IPS DF 4.7 (cell line): ENCODE data around the gene ESR2.
"Not testable (repeated sequence)": the region's sequence is repeated elsewhere in the genome, so short reads cannot be mapped to it uniquely, and the experiment has no call there.

Experiments used
- DNase-seq: peaks from one replicate; pipeline ENCODE4 v3.0.0-alpha.2; 2013; ENCODE audit warnings: low spot score; ENCODE audit errors: extremely low read depth

ESR2 gene

DNA sequence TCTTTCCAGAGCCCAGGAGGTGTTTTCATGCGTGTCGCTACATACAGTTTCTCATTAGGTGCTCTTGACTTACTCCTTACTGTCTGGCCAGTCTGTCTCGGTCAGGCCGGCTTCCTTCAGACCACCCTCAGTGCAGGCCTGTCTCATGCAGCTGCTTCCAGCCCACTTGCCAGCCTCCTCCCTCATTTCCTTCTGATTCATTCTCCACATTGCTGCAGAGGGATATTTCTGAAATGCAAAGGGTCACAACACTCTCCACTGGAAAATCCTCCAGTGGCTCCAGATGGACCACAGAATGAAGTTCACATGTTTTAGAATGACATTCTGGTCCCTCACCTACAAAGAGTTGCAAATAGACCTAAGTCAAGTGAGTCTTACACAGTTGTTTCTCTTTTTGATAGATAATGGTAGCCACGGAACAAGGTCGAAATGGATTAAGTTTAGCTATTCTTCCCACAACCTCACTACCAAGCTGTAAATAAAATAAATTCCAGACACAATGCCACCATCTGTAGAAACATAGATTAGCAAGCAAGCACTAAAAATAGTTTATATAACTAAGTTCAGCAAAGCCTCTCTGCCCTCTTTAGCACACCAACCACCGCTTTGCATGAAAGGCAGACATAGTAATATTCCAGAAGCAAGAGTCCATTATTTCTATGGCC lies 146.9 kb downstream of the ESR2 start:
- DNase-seq, result no peak

DNA sequence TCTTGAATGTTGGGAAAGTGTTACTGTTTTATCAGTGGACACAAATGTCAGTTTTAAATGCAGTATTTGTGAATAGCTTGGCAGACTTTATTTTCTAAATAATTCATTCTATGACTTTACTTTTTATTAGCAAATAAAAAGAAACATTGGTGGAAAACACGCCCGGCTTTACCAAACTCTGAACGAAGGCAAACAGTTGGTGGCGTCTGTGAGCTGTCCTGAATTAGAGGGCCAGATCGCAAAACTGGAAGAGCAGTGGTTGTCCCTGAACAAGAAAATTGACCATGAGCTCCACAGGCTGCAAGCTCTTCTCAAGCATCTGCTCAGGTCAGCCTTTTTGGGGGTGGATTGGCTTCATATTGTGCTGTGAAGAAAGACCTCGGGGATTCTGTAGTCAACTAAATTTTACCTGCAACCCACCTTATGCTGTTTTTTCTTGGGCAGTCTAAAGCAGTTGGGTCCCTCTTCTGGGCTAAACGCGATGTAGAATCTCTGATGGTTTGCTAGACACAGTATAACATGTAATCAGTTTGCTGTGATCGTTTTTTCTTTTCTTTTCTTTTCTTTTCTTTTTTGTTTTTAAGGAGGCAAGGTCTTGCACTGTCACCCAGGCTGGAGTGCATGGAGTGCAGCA lies 156.4 kb downstream of the ESR2 start:
- DNase-seq, result no peak

- no peak for DNase-seq
Measured at GRCh38 chr14:64126548-64126947, 167.6 kb downstream of the ESR2 start.

DNA sequence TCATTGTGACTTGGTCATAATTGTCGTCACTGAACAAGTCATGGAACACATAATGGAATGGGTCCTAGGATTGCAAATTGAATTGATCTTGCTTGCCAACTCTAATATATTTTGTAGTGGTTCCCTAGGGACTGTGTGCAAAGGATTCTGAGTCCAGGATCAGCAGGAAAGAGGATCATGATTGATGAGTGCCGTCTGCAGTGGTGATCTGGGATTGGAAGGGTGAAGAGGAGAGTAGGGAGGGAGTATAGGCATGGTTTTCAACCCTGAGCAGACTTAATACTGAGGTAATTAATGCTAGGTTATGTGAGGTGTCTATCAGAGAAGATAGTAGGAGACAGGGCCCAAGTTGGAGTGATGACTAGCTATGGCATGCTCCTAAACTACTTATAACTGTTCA lies 168.9 kb downstream of the ESR2 start:
- no peak for DNase-seq

GRCh38 chr14:64123241-64123822 lies 170.8 kb downstream of the ESR2 start:
- no peak for DNase-seq

DNA sequence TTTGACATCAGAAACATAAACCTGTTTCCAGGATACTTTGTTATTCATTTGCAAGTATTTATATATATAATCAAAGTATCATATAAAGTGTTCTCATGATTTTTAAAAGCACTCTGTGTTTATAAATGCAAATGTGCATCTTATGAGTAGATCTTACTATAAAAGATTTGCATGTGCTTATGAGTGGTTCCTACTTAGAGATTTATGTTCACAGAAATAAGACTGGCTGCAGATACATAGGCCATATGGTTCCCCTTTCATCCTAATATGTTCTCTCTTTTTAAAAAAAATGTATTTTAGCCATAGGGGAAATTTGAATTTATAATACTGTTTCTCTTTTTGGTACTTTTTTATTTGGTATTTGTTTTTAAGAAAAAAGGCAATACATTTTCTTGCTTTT lies 174.2 kb downstream of the ESR2 start:
- no peak for DNase-seq

DNA sequence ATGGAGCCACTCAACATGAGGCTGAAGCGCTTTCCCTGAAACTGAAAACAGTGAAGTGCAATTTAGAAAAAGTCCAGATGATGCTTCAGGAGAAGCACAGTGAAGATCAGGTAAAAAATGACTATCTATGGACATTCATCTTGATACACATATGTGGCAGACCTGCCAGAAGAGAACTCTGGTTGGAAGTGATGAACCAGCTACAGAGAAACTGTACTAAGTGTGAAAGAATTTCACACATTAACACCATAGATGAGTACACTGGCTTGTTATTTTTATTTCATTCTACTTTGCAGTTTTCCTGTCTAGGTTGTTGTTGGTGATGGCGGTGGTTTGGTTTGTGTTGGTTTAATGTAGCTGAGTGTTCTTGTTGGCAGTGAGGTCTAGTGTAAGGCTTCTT lies 174.7 kb downstream of the ESR2 start:
- no peak for DNase-seq

- no peak for DNase-seq
Measured at GRCh38 chr14:64118892-64119291, 175.3 kb downstream of the ESR2 start.

- not testable (repeated sequence) for DNase-seq
Measured at GRCh38 chr14:64118403-64118742, 175.8 kb downstream of the ESR2 start.

- no peak for DNase-seq
Measured at GRCh38 chr14:64117671-64118402, 176.3 kb downstream of the ESR2 start.

DNA sequence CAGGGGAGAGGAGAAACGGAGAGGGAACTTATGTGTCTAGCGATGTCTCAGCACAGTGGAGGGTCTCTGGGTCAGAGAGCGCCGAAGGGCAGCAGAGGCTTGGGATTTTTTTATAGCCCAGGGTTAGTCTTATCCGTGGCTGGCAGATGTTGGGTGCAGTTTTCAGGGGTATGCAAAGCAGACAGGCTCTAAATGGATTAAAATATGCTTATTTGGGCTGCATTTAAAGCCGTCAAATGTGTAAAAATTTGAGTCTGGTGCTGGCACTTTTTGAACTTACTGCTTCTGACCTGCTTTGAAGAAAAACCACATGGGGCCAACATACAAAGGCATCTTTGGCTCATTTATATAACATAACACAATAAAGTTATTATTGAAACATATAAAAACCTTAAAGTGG lies 178.8 kb downstream of the ESR2 start:
- DNase-seq, result no peak

- DNase-seq, result no peak
Measured at GRCh38 chr14:64114796-64115195, 179.4 kb downstream of the ESR2 start.

GRCh38 chr14:64114166-64114565 lies 180.0 kb downstream of the ESR2 start:
- DNase-seq, result no peak

- DNase-seq, result no peak
Measured at GRCh38 chr14:64112867-64113678, 181.1 kb downstream of the ESR2 start.

DNA sequence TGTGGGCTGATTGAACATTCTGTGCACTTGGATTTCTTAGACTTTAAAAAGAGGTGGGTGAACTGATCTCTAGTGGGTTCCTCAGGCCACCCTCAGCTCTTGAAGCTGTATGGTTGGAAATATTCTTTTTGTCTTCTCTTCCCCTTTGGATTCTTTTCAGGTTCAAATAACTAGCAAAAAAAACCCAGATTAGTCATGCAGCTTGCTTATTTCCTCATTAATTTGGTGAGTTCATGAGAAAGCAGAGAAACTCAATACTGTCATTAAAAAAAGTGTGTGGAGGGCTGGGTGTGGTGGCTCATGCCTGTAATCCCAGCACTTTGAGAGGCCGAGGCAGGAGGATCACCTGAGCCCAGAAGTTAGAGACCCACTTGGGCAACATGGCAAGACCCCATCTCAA lies 183.4 kb downstream of the ESR2 start:
- no peak for DNase-seq

DNA sequence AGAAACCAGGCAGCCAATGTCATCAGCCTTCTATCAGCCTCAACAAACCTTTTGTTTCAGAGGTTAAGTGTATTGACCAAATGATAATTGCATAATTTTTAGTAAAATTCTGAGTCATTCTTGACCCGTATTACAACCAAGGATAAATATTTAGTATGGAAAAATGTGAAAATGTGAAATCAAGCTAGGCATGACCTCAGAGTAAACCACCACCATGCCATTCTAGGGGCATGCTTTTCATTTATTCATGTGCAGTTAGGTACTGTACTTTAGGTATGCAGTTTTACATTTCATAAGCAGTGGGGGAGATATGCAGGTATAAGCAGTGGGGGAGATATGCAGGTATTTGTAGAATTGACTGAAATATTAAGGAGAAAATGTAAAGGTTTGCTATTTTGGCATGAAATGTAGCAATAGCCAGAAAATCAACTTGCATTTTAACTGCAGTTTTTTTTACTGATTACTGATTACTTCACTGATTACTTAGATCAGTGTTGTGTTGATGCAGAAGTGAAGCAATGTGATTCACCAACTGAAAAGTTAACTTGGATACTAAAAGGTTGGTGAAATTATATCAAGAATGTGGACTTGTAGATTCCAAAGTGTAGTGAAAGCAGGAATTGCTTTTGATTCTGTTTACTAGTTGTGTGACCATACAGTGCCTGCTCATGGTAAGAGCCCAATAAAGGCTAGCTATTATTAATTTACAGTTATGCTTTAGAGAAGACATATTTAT lies 184.2 kb downstream of the ESR2 start:
- no peak for DNase-seq

DNA sequence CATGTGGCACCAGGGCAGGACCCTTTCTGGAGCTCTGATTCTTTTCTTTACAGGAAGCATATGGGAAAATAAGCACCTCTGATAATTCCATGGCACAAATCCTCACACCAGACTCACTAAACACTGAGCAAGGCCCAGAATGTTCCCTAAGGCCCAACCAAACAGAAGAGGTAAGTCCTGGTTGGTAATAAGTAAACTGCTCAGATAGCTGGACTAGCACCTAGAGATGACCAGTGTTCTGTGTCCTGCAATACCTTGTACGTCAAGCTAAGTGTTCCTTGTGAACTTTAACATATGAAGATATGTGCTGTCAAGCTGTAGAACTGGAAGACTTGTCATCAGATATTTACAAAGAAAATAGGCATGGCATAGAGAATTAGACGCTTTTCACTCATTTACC lies 186.7 kb downstream of the ESR2 start:
- DNase-seq, result no peak

DNA sequence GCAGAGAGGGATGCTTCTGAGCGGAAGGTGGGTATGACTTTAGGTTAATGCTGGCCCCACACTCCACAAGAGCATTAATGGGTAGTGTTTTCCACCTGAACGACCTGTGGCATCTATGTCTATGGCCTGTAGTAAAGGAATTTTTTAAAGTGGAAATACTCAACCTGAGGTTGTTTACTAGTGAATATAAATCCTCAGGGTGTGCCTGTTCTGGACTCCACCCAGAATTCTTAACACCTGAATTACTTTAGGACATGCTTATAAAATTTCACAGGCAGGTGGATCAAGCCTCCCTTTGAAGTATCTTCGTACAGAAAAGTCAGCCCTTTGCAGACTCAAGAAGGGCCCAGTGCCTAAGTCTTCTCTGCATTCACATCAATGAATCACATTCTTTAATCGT lies 196.1 kb downstream of the ESR2 start:
- DNase-seq, result no peak

GRCh38 chr14:64095620-64096019 lies 198.6 kb downstream of the ESR2 start:
- no peak for DNase-seq

- no peak for DNase-seq
Measured at GRCh38 chr14:64092940-64093339, 201.2 kb downstream of the ESR2 start.

DNA sequence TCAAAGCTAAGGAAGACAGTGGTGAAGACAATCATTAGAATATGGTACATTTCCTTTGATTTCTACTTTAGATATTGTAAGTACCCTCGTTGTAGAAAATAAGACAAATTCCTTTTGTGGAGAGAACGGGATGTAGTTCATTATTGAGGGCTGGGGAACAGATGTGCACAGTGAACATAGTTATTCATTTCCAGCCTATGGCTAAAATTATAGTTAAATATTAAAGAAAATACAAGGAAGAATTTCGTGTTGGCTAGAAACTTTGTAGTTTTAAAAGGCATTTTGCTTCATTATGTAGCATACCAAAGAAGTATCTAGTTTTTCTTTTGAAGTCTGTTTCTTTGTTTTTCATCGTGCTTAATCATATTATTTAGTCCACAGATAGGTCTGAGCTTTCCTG lies 201.8 kb downstream of the ESR2 start:
- DNase-seq, result no peak
